HCT116 (cell line): ENCODE results near the gene TLCD3A. TPM values are rescaled to one million over a fixed set of nuclear protein-coding genes. Genes with fewer than 3 reads are reported as not detected.

Experiments
- ATAC-seq: fragments of 200-7000 bp; cut with Tn5 transposase; 2 replicates; pipeline ENCODE4 v1.9.1; 2020; ENCODE audit warnings: mild to moderate bottlenecking, moderate library complexity
- BruUV-seq: library from RNA; stranded (reverse); fragments of 400-500 nt; replicated peaks from 2 replicates; lab custom pipeline; 2021; lab: Mats Ljungman, UMichigan
- CTCF ChIA-PET: fragments of 300-600 bp; sonication (Branson Sonifier 250); formaldehyde crosslinking; loops from one replicate; lab custom pipeline; 2021; ENCODE audit warnings: antibody characterized with exemption; lab: Charles Lee
- POLR2A ChIA-PET: fragments of 300-600, 350-600 bp; sonication (Branson Sonifier 250); formaldehyde crosslinking; loops from one replicate; lab custom pipeline; 2021; ENCODE audit warnings: antibody characterized with exemption; lab: Charles Lee
- RAD21 ChIA-PET, 2 experiments: fragments of 300-600 bp; sonication (Branson Sonifier 250); formaldehyde crosslinking; loops; one replicate each; lab custom pipeline; 2023; ENCODE audit warnings: low total read pairs in 2 of 2; ENCODE audit not compliant: uncharacterized antibody in 2 of 2, unreplicated experiment in 2 of 2, low non-redundant PET in 1 of 2; lab: Charles Lee
- DNase-seq: peaks from one replicate; pipeline ENCODE4 v3.0.0-alpha.2; 2010; ENCODE audit warnings: low read depth, low spot score
- H2AFZ ChIP-seq: fragments of 200-600 bp; shearing (Covaris generic), sonication (generic); 2 replicates; pipeline ENCODE4 v1.6.1; 2017; ENCODE audit warnings: low read depth, mixed run types, mixed read lengths, antibody characterized with exemption, low read length; ENCODE audit not compliant: poor library complexity, severe bottlenecking
- H3K27ac ChIP-seq: 2 replicates; pipeline ENCODE4 v1.5.1; 2012; ENCODE audit warnings: low read depth, low read length
- H3K27me3 ChIP-seq: fragments of 200-600 bp; sonication (generic); 2 replicates; pipeline ENCODE4 v1.6.1; 2016; ENCODE audit warnings: mixed run types, low read length, mixed read lengths; ENCODE audit not compliant: insufficient read depth
- H3K36me3 ChIP-seq, 2 experiments: fragments of 200-500 bp in 1 of 2; fragments of 200-600 bp in 1 of 2; sonication (Bioruptor generic) in 1 of 2; sonication (generic) in 1 of 2; 2 replicates each; pipeline versions ENCODE4 v1.5.1 to v1.6.1; 2014 to 2016; ENCODE audit warnings: low read length in 2 of 2, inconsistent platforms in 1 of 2, mixed read lengths in 1 of 2, mixed run types in 1 of 2; ENCODE audit not compliant: insufficient read depth in 2 of 2, control insufficient read depth in 1 of 2
- H3K4me1 ChIP-seq, 2 experiments: fragments of 200-600 bp in 1 of 2; sonication (generic) in 1 of 2; 2 replicates each; pipeline versions ENCODE4 v1.5.1 to v1.6.1; 2012 to 2017; ENCODE audit warnings: low read length in 2 of 2, inconsistent platforms in 1 of 2, mild to moderate bottlenecking in 1 of 2, mixed read lengths in 1 of 2, mixed run types in 1 of 2, moderate library complexity in 1 of 2; ENCODE audit not compliant: insufficient read depth in 2 of 2, control insufficient read depth in 1 of 2
- H3K4me2 ChIP-seq: fragments of 200-600 bp; sonication (generic); 2 replicates; pipeline ENCODE4 v1.6.1; 2017; ENCODE audit warnings: mixed run types, low read length, mixed read lengths
- H3K4me3 ChIP-seq, 2 experiments: fragments of 200-600 bp in 1 of 2; sonication (generic) in 1 of 2; replicated peaks in 1 of 2; 2 replicates each; pipeline ENCODE4 v1.5.1; 2011 to 2016; ENCODE audit warnings: low read length in 2 of 2, control low read depth in 1 of 2, low read depth in 1 of 2, mild to moderate bottlenecking in 1 of 2, mixed read lengths in 1 of 2, mixed run types in 1 of 2
- H3K79me2 ChIP-seq: fragments of 200-600 bp; sonication (generic); 2 replicates; pipeline ENCODE4 v1.6.1; 2017; ENCODE audit warnings: mild to moderate bottlenecking, mixed run types, low read length, moderate library complexity, mixed read lengths; ENCODE audit not compliant: insufficient read depth
- H3K9ac ChIP-seq: fragments of 200-600 bp; sonication (generic); 2 replicates; pipeline ENCODE4 v1.6.1; 2016; ENCODE audit warnings: low read length, mixed read lengths
- H3K9me2 ChIP-seq: fragments of 200-600 bp; sonication (generic), shearing (Covaris generic); 2 replicates; pipeline ENCODE4 v1.6.1; 2017; ENCODE audit warnings: mixed run types, mild to moderate bottlenecking, moderate library complexity; ENCODE audit not compliant: insufficient read depth
- H3K9me3 ChIP-seq, 2 experiments: fragments of 200-500 bp in 1 of 2; fragments of 200-600 bp in 1 of 2; sonication (Bioruptor generic) in 1 of 2; sonication (generic) in 1 of 2; 2 replicates each; pipeline ENCODE4 v1.6.1; 2014 to 2017; ENCODE audit warnings: low read length in 2 of 2, mixed read lengths in 2 of 2, inconsistent platforms in 1 of 2, low read depth in 1 of 2, mild to moderate bottlenecking in 1 of 2, mixed run types in 1 of 2, moderate library complexity in 1 of 2; ENCODE audit not compliant: control insufficient read depth in 1 of 2, insufficient read depth in 1 of 2
- H4K20me1 ChIP-seq: fragments of 200-600 bp; sonication (generic), shearing (Covaris generic); 2 replicates; pipeline ENCODE4 v1.6.1; 2017; ENCODE audit warnings: mixed run types, mild to moderate bottlenecking, moderate library complexity; ENCODE audit not compliant: insufficient read depth
- EGR1 ChIP-seq: IDR thresholded peaks from 2 replicates; pipeline ENCODE4 v1.6.1; 2012; ENCODE audit warnings: low read depth
- ELF1 ChIP-seq: IDR thresholded peaks from 2 replicates; pipeline ENCODE4 v1.6.1; 2012; ENCODE audit warnings: low read depth, borderline replicate concordance
- EZH2 ChIP-seq: fragments of 200-600 bp; sonication (generic); IDR thresholded peaks from 2 replicates; pipeline ENCODE4 v1.6.1; 2017; ENCODE audit warnings: antibody characterized with exemption, mixed run types
- FOSL1 ChIP-seq: IDR thresholded peaks from 2 replicates; pipeline ENCODE4 v1.6.1; 2012; ENCODE audit warnings: low read depth
- POLR2A ChIP-seq: IDR thresholded peaks from 2 replicates; pipeline ENCODE4 v1.7.0; 2011; ENCODE audit warnings: borderline replicate concordance; ENCODE audit not compliant: insufficient read depth, insufficient read length; ENCODE audit errors: extremely low read depth
- SIN3A ChIP-seq: IDR thresholded peaks from 2 replicates; pipeline ENCODE4 v1.6.1; 2012; ENCODE audit warnings: low read depth
- SRF ChIP-seq: IDR thresholded peaks from 2 replicates; pipeline ENCODE4 v1.6.1; 2012; ENCODE audit warnings: low read depth
- TCF7L2 ChIP-seq: IDR thresholded peaks from 2 replicates; pipeline ENCODE4 v1.7.0; 2011; ENCODE audit warnings: borderline replicate concordance, inconsistent platforms; ENCODE audit not compliant: insufficient read depth, insufficient read length; ENCODE audit errors: extremely low read depth
- YY1 ChIP-seq: IDR thresholded peaks from 2 replicates; pipeline ENCODE4 v1.6.1; 2011; ENCODE audit warnings: low read length, low read depth, moderate library complexity, mild to moderate bottlenecking; ENCODE audit not compliant: insufficient replicate concordance; ENCODE audit errors: extremely low read depth
- ZFX ChIP-seq: fragments of 450-650 bp; IDR thresholded peaks from 2 replicates; pipeline ENCODE4 v1.6.1; 2017
- ZNF274 ChIP-seq: fragments of 200-500 bp; sonication (Bioruptor generic); IDR thresholded peaks from 2 replicates; pipeline ENCODE4 v1.6.1; 2014; ENCODE audit warnings: mild to moderate bottlenecking, low read depth, low read length, inconsistent platforms
- intact Hi-C: fragments of 100-400 bp; cut with micrococcal nuclease; formaldehyde crosslinking; loops from 2 replicates; pipeline ENCODE4 v1.10.0; 2022
- total RNA-seq: library from RNA; stranded (reverse); gene quantifications from one replicate; pipeline ENCODE4 v1.2.1, GENCODE V29; 2021; ENCODE audit not compliant: unreplicated experiment
- TF ChIP-seq, protein P1 (sequence below): IDR thresholded peaks from 2 replicates; pipeline ENCODE4 v1.6.1; 2012
- TF ChIP-seq, protein P2 (sequence below): IDR thresholded peaks from 2 replicates; pipeline ENCODE4 v1.6.1; 2012; ENCODE audit warnings: low read depth
- TF ChIP-seq, protein P3 (sequence below), 3 experiments: fragments of 200-600 bp in 1 of 3; sonication (generic) in 1 of 3; IDR thresholded peaks in 2 of 3; conservative IDR thresholded peaks in 1 of 3; 2 replicates each; pipeline ENCODE4 v1.5.1; 2012 to 2017; ENCODE audit warnings: low read depth in 2 of 3, low read length in 2 of 3, antibody characterized with exemption in 1 of 3, borderline replicate concordance in 1 of 3, control low read depth in 1 of 3, mild to moderate bottlenecking in 1 of 3, mixed read lengths in 1 of 3, mixed run types in 1 of 3, moderate library complexity in 1 of 3; ENCODE audit not compliant: insufficient read depth in 1 of 3
- TF ChIP-seq, protein P4 (sequence below): IDR thresholded peaks from 2 replicates; pipeline ENCODE4 v1.6.1; 2012

TLCD3A gene
- total RNA-seq, 1 experiment from 2014 or later, result 26.0 TPM

DNA sequence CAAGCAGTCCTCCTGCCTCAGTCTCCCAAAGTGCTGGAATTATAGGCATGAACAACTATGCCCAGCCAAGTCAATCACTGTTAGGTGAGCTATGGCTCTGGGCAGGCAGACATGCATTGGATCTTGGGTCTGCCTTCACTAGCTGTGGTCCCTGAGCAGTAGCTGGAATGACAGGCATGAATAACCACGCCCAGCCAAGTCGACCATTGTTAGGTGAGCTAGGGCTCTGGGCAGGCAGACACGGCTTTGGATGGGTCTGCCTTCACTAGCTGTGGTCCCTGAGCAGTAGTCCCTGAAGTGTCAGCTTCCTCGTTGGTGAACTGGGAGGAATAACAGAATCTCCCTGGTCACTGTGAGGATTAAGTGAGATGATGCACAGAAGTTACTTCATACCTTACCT, 56.2 kb downstream of the TLCD3A start:
- BruUV-seq, result no TSS peak
- H3K4me1 ChIP-seq, result peaks cover under 1 to 5% of the 10 kb centered on the region in 2 experiments; a peak in 3 of 4 replicates
- ChIA-PET RAD21 (no interaction called here), CTCF (no interaction called here), POLR2A (no interaction called here)
- ATAC-seq (no peak), DNase-seq (no peak)
- no peak overlapping the region for H3K27ac ChIP-seq
- H2AFZ ChIP-seq, result no peak overlapping the region
- H3K36me3 ChIP-seq, result peaks cover 11 to 42% of the 10 kb centered on the region in 2 experiments; a peak in 3 of 4 replicates
- H3K9me2 ChIP-seq, result no peaks in the 10 kb centered on the region
- H3K4me3 ChIP-seq, result no peak overlapping the region
- intact Hi-C loops, result no loop called here
- TF ChIP-seq, protein P1, sequence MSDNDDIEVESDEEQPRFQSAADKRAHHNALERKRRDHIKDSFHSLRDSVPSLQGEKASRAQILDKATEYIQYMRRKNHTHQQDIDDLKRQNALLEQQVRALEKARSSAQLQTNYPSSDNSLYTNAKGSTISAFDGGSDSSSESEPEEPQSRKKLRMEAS, result no peak
- H3K9me3 ChIP-seq, result no peaks in the 10 kb centered on the region
- H4K20me1 ChIP-seq, result no peaks in the 10 kb centered on the region
- peaks cover 53% of the 10 kb centered on the region for H3K79me2 ChIP-seq
- H3K4me2 ChIP-seq, result no peak overlapping the region
- H3K9ac ChIP-seq, result no peak overlapping the region
- H3K27me3 ChIP-seq, result no peaks in the 10 kb centered on the region

DNA sequence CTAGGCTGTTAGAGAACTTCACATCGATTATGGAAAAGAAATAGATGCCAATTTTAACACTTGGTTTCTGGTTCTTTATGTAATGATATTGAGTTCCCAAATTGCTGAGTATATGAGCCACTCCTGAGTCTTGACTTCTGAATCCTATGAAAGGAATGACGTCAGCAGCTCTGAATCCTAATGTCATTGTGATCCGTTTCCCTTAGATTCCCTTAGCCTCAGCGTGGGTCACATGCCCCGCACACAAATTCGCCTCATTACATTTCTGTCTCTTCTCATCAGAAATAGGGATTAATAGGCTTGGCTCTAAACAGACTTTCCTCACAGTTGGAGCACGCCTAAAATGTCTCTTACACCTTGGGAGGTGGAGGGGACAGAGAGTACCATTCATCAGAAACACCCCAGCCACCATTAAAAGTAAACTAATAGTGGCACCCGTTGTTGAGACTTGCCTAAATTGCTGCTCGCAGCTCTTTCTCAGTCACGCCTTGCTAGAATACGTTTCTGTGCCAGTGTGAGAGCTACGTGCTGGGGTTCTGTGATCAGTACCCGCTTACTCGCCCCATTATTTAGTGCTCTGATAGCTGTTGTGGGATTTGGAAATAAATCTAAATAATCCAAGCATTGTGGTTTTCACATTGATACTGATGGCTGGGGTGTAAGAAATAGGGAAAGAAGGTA, 56.9 kb downstream of the TLCD3A start:
- ATAC-seq, result no peak
- H3K79me2 ChIP-seq, result peaks cover 45% of the 10 kb centered on the region
- ChIA-PET POLR2A (no interaction called here), RAD21 (no interaction called here), CTCF (no interaction called here)
- H3K9me3 ChIP-seq, result no peaks in the 10 kb centered on the region
- H3K27me3 ChIP-seq, result no peaks in the 10 kb centered on the region
- no peak overlapping the region for H2AFZ ChIP-seq
- intact Hi-C loops, result no loop called here
- H3K36me3 ChIP-seq, result peaks cover 11 to 41% of the 10 kb centered on the region in 2 experiments; a peak in 3 of 4 replicates
- no peak overlapping the region for H3K4me3 ChIP-seq
- no peak overlapping the region for H3K4me2 ChIP-seq
- BruUV-seq, result no TSS peak
- no peaks in the 10 kb centered on the region; a peak in 1 of 4 replicates for H3K4me1 ChIP-seq
- H3K9me2 ChIP-seq, result no peaks in the 10 kb centered on the region
- H4K20me1 ChIP-seq, result no peaks in the 10 kb centered on the region
- H3K9ac ChIP-seq, result no peak overlapping the region
- H3K27ac ChIP-seq, result no peak overlapping the region
- no peak for DNase-seq
- TF ChIP-seq, protein P2, sequence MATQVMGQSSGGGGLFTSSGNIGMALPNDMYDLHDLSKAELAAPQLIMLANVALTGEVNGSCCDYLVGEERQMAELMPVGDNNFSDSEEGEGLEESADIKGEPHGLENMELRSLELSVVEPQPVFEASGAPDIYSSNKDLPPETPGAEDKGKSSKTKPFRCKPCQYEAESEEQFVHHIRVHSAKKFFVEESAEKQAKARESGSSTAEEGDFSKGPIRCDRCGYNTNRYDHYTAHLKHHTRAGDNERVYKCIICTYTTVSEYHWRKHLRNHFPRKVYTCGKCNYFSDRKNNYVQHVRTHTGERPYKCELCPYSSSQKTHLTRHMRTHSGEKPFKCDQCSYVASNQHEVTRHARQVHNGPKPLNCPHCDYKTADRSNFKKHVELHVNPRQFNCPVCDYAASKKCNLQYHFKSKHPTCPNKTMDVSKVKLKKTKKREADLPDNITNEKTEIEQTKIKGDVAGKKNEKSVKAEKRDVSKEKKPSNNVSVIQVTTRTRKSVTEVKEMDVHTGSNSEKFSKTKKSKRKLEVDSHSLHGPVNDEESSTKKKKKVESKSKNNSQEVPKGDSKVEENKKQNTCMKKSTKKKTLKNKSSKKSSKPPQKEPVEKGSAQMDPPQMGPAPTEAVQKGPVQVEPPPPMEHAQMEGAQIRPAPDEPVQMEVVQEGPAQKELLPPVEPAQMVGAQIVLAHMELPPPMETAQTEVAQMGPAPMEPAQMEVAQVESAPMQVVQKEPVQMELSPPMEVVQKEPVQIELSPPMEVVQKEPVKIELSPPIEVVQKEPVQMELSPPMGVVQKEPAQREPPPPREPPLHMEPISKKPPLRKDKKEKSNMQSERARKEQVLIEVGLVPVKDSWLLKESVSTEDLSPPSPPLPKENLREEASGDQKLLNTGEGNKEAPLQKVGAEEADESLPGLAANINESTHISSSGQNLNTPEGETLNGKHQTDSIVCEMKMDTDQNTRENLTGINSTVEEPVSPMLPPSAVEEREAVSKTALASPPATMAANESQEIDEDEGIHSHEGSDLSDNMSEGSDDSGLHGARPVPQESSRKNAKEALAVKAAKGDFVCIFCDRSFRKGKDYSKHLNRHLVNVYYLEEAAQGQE, result no peak
- TF ChIP-seq EZH2 (no peak), YY1 (no peak), EGR1 (no peak), ZFX (no peak), TCF7L2 (no peak), FOSL1 (no peak), ZNF274 (no peak), SIN3A (no peak), SRF (no peak), POLR2A (no peak), ELF1 (no peak)
- TF ChIP-seq, protein P3, sequence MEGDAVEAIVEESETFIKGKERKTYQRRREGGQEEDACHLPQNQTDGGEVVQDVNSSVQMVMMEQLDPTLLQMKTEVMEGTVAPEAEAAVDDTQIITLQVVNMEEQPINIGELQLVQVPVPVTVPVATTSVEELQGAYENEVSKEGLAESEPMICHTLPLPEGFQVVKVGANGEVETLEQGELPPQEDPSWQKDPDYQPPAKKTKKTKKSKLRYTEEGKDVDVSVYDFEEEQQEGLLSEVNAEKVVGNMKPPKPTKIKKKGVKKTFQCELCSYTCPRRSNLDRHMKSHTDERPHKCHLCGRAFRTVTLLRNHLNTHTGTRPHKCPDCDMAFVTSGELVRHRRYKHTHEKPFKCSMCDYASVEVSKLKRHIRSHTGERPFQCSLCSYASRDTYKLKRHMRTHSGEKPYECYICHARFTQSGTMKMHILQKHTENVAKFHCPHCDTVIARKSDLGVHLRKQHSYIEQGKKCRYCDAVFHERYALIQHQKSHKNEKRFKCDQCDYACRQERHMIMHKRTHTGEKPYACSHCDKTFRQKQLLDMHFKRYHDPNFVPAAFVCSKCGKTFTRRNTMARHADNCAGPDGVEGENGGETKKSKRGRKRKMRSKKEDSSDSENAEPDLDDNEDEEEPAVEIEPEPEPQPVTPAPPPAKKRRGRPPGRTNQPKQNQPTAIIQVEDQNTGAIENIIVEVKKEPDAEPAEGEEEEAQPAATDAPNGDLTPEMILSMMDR (IDR thresholded peaks at IDR 0.05 in 2 of 3, conservative IDR thresholded peaks at IDR 0.05 in 1 of 3; ENCODE audit: borderline replicate concordance in 1 of 3, insufficient read depth in 1 of 3, low read depth in 2 of 3, low read length in 2 of 3), result no peak
- TF ChIP-seq, protein P4, sequence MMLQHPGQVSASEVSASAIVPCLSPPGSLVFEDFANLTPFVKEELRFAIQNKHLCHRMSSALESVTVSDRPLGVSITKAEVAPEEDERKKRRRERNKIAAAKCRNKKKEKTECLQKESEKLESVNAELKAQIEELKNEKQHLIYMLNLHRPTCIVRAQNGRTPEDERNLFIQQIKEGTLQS, result no peak
